Measurements from ENCODE around the gene RHOD.

GRCh38 chr11:67015048-67015447 lies 41.6 kb upstream of the RHOD start:
- TF ChIP-seq POLR2A (IDR thresholded peaks at IDR 0.05) (no peak), CTCF (IDR thresholded peaks at IDR 0.05) (no peak)
